Measurements from ENCODE around the gene VPS37B. TPM values are rescaled to one million over a fixed set of nuclear protein-coding genes. Genes with fewer than 3 reads are reported as not detected.

VPS37B gene
- total RNA-seq, 1 donor from 2014 or later, result 6.6 TPM

DNA sequence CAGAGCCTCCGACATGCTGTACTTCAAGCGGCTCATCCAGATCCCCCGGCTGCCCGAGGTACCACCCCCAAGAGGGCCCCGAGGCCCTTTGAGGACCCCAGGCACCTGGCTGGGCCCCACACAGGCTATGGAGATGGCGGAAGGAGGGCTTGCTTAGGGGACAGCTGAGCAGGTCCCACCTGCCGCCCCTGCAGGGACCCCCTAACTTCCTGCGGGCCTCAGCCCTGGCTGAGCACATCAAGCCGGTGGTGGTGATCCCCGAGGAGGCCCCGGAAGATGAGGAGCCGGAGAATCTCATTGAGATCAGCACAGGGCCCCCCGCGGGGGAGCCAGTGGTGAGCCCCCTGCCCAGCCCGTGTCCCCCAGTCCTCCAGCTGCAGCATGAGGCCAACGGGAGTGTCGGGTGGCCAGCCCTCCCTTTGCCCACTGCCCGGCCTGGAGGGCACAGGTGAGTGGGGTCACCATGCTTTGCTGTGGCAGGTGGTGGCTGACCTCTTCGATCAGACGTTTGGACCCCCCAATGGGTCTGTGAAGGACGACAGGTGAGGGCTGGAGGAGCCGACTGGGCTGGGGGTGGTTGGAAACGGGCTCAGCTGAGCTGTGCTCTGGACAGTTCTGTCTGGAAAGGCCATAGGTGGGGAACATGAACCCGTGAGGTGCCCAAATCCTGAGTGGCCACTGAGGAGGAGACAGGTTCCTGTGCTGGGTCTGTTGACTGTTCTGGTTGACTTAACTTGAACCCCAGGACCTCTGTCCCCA lies 40.7 kb downstream of the VPS37B start:
- DNase-seq (ENCODE audit: low spot score), result no peak

DNA sequence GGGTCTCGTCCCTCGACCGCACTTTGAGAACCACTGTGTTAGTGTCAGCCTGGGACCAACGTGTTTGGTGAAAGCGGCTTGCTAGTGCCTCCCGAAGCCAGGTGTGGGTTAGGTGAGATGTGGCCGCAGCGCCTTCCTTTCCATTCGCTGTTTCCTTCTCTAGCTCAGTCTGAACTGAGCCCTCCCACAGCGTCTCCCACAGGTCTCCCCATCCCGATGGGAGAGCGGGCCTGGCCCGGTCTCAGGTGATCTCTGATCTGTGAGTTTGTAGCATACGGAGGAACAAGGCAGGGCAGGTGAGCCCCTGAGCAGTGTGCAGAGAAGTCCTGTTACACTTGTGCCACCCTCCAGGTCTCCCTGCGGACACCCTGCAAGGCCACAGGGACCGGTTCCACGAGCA lies 41.4 kb downstream of the VPS37B start:
- ATAC-seq (no peak), DNase-seq (ENCODE audit: low spot score) (no peak)

More for the DNA sequence above, 40.7 kb downstream of the VPS37B start:
- ATAC-seq, result no peak

DNA sequence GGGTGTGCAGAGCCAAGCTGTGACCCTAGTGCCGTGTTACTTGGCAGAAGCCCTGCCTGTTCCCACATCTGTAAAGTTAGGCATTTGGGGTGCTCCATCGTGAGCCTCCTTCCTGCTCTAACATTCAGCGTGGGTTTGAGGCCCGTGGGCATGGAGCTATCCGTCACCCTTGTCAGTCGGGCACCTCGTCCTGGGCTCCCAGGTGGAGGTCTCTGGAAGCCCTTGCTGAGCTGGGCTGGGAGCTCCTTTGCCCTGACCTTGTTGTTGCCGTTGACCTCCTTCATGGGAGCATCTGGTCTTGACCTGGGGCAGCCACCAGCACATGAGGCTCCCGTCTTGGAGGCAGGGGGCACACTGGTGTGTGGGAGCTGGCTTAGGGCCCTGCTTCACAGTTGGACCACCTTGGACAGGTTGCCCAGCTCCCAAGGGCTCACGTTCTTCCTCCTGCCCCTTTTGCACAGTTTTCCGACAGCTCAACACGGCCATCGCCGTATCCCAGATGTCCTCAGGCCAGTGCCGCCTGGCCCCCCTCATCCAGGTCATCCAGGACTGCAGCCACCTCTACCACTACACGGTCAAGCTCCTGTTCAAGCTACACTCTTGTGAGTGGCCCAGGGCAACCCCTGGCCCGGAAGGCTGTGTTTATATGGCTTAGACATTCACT lies 42.2 kb downstream of the VPS37B start:
- no peak for DNase-seq (ENCODE audit: low spot score)
- ATAC-seq, result no peak

DNA sequence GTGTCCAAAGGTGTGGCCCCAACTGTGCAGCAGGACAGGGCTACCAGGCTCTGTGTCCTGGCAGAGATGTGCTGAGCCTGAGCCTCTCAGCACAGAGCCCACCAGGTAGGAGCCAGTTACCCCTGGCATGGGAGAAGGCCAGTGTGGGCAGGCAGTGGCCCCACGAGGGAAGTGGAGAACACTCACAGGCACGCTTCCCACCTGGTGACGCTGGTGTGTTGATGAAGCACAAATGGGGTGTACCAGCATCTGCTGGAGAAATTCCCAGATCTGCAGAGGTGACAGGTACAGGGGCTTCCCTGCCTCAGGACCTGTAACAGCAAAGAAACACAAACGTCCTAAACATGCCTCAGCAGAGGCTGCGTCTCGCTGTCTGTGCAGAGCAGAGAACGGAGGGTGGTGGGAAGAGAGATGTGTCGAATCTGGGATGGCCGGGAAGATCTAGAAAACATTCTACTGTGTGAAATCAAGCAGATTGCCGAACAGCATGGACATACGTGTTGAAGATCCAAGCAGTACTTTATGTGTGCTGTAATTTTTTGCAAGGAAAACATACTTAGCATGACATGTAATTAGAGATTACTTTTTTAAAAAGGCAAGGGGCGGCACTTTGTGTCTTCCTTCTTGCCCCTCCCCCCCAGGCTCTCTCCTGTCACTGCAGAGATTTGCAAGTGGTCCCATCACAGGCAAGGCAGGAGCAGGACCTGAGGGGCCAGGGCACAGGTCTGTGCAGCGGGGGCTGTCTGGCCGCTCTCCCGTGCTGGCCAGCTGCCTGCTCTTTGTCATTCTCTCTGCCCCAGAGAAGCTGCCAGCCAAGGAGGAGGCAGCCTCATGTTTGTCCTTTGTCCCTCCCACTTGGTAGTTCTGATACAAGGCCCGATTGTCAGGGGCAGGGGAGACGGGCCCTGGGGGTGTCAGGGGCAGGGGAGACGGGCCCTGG lies 43.3 kb downstream of the VPS37B start:
- peak; percentile 27 for ATAC-seq
- no peak for DNase-seq (ENCODE audit: low spot score)

DNA sequence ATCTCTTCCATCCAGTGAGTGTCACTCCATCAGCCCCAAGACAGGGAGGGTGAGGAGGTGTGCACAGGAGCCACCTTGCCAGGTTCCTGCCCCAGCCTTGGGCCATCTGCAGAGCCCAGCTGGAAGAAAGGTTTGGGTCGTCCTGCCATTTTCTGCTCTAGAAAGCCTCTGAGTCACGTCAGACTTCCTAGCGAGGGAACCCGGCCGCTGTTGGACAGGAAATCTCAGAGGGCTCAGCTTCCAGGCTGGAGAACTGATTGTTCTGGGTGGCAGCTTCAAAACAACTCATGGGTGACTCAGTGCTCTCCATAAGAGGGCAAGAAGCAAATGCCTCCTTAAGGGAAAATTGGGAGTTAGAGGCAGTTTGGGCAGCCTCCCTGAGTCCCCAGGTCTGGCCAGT lies 44.1 kb downstream of the VPS37B start:
- ATAC-seq (no peak), DNase-seq (ENCODE audit: low spot score) (no peak)

DNA sequence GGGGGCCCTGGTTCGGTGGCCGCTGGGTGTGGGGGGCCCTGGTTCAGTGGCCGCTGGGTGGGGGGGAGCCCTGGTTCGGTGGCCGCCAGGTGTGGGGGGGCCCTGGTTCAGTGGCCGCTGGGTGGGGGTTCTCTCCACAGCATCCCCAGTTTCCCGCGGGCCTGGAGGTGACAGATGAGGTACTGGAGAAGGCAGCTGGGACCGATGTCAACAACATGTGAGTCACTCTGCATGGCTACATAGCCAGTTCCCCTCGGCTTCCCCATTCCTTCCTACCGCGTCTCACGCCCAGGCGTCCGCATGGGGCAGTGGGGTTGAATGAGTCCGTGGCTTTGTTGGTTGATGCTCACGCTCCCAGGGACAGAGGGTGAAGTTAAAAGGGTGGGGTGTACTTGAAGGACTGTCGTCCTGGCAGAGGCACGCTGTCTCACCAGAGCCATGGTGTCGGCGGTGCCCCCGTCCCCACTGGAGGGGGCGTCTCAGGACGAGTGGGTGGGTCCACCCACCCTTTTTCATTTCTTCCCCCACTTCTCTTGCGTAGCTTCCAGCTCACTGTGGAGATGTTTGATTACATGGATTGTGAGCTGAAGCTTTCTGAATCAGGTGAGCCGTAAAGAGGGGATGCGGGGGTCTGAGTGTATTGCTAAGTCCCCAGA lies 45.1 kb downstream of the VPS37B start:
- DNase-seq (ENCODE audit: low spot score), result no peak
- ATAC-seq, result no peak

DNA sequence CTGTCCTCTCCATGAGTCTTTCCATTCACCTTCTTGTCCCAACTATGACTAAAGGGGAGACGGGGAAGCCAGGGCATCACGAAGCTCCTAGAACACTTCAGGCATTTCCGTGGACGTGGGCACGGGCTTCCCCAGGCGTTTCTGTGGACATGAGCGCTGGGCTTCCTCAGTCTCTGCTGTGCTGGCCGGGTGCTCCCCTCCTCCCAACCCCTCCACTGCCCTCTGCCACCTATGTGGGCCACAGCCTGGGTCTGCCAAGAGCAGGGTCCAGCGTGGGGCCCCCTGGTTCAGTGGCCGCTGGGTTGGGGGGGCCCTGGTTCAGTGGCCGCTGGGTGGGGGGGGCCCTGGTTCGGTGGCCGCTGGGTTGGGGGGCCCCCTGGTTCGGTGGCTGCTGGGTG lies 45.9 kb downstream of the VPS37B start:
- no peak for ATAC-seq

DNA sequence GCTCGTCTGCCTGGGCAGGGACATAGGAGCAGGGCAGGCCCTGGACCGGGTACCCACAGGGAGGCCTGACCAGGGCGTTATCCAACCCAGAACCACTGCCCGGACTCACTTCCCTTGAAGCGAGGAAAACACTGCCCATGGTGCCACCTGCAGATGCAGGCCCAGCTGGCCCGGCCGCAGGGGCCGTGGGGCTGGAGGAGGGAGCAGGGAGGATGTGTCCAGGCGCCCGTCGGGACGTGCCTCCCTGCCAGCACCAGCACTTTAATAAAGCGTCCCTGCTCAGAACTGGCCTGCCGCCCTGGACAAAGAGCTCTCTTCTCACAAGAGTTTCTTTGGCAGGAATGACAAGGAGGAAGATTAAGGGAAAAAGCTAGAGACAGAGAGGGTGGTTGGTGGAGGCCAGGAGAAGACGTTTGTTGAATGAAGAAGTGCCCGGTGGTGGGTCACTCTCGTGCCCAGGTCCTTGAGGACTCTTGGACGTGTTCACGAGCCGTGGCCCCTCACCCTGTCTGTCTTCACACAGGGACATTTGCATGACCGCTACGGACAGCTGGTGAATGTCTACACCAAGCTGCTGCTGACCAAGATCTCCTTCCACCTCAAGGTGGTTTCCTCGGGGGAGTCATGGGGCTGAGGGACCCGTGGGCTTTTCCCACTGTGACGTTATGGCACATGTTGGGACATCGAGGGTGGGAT lies 46.4 kb downstream of the VPS37B start:
- DNase-seq (ENCODE audit: low spot score) (no peak), ATAC-seq (no peak)

More for the DNA sequence above, 45.9 kb downstream of the VPS37B start:
- DNase-seq (ENCODE audit: low spot score), result no peak

DNA sequence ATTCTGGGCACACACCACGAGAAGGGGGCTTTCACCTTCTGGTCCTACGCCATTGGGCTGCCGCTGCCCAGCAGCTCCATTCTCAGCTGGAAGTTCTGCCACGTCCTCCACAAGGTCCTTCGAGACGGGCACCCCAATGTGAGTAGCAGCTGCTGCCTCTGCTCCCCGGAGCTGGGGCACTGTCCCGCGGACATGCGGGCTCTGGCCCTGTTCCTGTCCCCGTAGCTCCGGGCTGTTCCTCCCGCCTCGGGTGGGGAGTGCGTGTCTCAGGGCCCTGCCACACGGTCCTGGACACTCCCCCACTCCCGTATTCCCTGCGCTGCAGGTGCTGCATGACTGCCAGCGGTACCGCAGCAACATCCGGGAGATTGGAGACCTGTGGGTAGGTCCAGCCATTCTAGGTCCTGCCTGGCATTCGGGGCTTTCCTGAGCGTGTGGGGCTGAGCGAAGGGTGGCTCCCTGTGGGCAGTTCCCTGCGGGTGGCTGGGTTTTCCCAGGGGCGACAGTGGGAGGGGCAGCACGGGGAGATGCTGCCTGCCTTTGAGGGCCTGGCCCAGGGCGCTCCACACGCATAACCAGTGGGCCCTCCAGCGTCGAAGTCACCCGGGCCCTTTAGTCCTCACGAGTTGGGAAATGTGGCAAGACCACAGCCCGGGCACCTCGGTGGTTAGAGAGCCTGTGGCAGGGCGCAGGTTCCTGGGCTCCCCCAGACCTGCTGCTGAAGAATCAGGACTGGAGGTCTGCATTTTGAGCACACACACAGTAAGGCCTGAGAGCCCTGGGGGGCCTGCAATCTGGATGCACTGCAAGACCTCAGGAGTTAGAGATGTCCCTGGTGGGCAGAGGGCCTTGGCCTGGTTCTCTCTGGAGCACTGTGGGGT lies 47.2 kb downstream of the VPS37B start:
- ATAC-seq (no peak), DNase-seq (ENCODE audit: low spot score) (no peak)

DNA sequence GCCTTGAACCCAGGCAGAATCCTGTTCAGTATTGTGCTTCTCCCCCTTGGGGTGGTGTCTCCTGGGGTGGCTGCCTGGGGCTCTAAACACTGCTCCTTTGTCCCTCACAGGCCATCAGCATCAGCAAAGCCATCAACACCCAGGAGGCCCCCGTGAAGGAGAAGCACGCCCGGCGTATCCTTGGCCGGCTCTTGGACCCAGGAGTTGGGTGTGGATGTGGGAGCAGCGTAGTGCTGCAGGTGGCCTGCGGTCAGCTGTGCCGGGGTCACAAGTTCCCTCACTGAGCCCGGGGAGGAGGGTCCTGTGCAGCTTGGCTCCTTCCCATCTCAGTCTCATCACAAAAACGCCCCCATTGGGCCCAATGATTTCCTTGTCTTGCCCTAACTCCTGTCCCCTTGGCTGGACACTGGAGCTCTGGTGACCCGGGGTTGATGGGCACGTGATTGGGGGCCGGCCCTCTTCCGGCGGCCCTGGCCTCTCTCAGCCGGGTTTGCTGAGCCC lies 48.0 kb downstream of the VPS37B start:
- DNase-seq (ENCODE audit: low spot score) (no peak), ATAC-seq (no peak)

DNA sequence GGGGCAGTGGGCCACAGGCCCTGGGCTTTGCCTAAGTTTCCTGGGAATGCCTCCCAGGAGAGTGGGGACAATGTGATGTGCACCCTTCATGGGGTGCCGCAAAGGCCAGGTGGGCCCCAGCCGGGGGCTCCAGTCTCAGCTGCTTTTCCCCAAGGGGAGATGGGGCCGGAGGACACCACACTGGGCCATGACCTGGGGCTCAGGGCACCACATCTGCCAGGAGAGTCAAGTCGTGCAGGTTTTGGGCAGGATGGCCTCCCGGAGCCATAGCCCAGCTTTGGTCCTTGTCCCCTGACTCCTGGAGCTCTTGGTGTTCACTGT lies 48.4 kb downstream of the VPS37B start:
- no peak for DNase-seq (ENCODE audit: low spot score)
- no peak for ATAC-seq

DNA sequence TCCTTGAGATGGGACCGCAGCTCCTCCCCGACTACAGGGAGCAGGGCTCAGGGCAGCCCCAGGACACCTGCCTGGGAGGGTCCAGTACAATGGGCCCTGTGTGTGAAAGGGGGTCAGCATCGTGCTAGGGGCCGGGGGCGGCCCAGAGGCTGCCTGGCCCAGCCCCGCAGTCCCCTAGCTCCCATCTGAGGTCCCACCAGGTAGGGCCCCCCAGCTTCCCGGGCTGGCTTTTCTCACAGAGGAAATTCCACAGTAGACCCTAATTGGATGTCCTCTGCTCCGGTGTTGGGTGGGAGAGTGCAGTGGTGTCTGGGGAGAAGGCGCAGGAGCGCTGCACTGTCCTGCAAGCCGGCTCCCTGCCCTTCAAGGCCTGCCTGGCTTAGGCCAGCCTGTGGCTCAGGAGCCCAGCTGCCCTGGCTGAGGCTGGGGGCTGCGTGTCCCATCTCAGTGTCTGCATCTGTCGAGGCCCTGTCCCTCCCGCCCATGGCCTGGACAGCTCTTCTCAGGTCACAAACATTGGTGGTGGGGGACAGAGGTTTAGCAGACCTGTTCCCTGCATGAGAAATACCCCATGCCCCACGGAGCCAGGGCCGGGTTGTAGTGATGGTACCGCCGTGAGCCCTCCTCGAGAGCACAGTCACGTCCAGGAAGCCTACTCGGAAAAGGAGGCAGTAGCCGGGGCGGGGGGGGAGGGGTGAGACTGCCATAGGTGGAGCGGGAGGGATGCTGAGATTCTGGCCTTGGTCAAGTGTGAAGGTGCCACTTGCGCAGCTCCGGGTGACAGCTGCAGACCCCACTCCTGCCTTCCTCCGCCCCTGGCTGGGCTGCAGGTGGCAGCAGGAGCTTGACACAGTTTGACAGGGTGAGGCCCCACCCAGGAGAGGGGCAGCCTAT lies 49.1 kb downstream of the VPS37B start:
- DNase-seq (ENCODE audit: low spot score) (no peak), ATAC-seq (no peak)

DNA sequence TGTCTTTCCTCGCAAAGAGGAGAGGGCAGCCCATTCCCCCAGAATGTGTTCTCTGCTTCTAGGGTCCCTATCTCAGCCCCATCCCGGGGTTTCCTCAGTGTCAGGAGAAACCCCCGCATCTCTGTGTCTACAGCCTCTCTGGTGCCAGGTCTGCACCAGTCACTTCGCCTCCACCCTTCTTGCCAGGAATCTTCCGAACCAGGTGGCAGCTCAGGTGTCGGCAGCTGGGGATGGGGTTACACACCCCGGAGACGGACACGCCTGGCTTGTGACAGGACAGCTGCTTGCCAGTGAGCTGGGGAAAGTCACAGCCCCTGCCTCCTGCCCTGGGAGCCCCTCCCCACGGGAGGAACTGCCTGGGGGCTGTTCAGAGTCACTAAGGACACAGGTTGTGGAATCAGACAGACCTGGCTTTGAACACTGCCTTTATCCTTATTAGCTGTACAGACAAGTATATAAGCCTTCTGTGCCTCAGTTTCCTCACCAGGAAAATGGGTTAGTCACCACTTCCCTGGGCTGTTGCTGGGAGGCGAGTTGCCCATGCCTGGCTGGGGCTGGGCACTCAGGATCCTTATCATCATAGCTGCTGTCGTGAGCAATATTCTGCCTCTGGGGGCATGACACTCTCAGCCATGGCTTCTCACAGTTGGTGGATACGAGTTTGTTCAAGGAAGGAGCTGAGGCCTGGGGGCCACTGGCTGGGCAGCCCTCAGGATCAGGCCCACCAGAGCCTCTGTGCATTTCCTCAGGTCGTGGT lies 49.9 kb downstream of the VPS37B start:
- ATAC-seq, result no peak
- DNase-seq (ENCODE audit: low spot score), result no peak

DNA sequence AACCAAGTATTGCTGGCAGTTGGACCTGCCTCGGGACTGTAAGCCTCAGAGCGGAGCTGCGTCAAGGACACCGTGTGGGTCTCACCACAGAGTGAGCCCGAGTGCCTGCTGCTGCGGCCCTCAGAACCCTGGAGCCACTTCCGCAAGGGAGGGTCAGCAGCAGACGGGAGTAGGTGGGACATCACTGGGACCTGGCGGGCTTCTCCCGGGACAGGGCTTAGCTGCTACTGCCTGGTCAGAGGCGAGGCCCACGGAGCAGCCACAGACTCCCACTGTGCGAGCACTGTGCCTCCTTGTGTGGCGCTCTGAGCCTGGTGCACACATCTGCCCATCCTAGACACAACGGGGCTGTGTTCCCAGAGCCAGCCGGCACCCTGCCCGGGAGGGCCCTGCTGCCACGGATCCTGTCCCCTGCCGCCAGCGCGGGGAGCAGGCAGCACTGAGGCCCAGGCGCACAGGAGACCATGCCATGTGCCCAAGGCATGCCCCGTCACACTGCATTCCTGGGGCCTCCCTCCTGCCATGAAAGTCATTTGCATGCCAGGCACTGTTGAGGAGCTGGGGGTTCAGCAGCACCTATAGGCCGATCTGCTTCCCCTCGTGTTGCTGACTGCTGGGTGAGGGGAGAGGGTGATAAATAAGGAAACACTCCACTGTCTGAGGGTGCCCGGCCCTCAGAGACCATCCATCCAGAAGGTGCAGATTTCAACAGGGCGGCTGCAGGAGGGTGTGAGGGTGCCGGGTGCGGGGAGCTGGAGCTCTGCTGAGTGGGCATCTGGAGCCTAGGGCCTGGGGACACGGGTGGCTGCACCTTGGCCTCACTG lies 50.7 kb downstream of the VPS37B start:
- ATAC-seq, result no peak
- no peak for DNase-seq (ENCODE audit: low spot score)

DNA sequence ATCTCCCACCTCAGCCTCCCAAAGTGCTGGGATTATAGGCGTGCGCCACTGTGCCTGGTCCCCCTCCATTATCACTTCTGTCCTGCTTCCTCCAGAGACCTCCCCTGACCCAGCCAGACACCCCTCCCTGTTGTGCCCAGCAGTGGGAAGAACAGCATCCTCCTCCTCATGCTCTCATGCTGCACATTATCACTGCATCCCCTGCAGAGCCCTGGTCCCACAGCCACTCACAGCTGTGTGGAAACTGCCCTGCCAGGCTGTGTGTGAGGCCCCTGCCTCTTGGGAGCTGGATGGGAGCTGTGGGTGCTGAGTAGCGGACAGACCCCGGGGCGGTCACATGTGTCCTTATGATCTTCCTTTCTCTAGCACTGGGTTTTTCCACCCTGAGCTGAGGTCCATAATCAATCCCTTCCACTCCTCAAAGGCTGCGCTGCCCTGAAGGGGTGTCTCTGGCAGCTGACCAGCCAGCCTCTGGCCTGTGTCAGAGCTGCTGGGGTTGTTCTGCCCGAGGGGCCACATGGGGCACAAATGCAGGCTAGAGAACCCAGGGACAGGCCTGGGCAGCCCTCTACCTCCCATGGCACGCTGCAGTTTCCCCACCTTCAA lies 51.5 kb downstream of the VPS37B start:
- DNase-seq (ENCODE audit: low spot score), result no peak

DNA sequence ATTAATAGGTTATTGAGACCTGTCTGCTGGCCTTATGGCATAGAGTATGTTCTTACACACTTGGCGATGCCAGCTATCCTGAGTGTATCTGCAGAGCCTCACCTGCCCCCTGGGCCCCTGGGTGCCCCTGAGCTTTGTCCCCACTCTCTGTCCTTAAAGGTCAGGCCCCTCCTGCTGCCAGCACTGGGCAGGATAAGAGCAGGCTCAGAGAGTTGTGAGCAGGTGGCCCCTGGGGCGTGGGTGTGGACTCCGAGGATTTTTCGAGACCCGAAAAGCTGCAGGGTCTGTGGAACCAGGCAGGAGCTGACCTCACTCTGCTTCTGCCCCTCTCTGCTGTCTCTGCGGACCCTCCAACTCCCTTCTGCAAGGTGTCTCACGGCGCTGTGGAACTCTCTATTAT lies 52.5 kb downstream of the VPS37B start:
- DNase-seq (ENCODE audit: low spot score), result no peak
- no peak for ATAC-seq

More for the DNA sequence above, 51.5 kb downstream of the VPS37B start:
- ATAC-seq, result no peak
